ENCODE measurements around the gene AFF3.

DNA sequence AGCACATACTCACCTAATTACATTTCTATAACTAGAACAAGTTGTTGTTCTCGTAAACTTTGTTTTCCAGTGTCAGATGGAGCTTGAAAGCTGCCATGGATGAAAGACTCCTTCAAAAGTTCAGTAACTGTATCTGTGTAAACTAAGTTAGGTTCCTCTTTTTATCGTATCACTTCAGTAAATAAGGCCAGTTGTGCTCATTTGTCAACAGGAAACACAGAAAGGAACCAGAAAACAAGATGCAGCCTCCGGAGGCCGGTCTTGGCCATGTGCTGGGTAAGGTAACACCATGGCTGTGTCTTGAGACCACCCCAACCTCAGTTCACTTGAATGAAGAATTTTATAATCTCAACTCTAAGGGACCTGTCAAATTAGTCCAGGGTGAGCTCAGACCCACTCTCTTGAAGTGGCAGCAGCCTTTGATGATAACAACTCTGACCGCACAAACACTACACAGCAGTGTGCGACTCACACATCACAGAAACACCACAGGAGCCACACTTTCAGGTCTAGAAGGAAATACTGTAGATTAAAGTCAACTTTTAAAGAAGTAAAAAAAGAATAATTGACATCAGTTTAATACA lies 213.8 kb downstream of the AFF3 start:
- TF ChIP-seq, protein P1, sequence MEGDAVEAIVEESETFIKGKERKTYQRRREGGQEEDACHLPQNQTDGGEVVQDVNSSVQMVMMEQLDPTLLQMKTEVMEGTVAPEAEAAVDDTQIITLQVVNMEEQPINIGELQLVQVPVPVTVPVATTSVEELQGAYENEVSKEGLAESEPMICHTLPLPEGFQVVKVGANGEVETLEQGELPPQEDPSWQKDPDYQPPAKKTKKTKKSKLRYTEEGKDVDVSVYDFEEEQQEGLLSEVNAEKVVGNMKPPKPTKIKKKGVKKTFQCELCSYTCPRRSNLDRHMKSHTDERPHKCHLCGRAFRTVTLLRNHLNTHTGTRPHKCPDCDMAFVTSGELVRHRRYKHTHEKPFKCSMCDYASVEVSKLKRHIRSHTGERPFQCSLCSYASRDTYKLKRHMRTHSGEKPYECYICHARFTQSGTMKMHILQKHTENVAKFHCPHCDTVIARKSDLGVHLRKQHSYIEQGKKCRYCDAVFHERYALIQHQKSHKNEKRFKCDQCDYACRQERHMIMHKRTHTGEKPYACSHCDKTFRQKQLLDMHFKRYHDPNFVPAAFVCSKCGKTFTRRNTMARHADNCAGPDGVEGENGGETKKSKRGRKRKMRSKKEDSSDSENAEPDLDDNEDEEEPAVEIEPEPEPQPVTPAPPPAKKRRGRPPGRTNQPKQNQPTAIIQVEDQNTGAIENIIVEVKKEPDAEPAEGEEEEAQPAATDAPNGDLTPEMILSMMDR (IDR thresholded peaks at IDR 0.05) = no peak
- no peak for TF ChIP-seq POLR2A (IDR thresholded peaks at IDR 0.05)

Data from right lobe of liver (tissue), 4 donors.